ENCODE measurements around the gene SOCS4.

DNA sequence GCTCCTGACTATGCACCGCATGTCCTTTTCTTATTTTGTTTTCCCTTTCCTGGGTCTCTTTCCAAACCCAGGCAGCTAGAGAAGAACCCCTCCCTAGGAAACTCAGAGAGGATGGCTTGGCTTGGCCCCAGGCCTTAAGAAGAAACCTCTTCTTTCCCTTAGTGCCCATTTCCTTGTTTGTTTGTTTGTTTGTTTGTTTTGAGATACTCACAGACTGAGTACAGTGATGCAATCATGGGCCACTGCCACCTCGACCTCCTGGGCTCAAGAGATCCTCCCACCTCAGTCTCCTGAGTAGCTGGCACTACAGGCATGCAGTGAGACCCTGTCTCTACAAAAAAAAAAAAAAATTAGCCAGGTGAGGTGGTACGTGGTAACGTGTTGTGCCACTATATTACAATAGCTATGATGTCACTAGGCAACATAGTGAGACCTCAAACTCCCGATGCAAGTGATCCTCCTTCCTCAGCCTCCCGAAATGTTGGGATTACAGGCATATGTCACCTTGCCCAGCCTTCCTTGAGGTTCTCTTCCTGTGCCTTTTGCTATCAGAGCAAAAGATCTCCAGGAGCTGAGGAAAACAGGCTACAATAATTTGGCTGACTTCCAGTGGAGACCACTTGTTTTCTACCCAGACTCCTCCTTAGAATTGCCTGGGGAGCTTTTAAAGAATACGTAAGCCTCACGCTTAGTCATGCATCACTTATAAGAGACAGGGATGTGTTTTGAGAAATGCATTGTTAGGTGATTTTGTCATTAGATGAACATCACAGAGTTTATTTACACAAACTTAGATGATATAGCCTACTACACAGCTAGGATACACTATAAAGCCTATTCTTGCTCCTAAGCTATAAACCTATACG is 67.5 kb downstream of the SOCS4 start:
- TF ChIP-seq, protein P1, sequence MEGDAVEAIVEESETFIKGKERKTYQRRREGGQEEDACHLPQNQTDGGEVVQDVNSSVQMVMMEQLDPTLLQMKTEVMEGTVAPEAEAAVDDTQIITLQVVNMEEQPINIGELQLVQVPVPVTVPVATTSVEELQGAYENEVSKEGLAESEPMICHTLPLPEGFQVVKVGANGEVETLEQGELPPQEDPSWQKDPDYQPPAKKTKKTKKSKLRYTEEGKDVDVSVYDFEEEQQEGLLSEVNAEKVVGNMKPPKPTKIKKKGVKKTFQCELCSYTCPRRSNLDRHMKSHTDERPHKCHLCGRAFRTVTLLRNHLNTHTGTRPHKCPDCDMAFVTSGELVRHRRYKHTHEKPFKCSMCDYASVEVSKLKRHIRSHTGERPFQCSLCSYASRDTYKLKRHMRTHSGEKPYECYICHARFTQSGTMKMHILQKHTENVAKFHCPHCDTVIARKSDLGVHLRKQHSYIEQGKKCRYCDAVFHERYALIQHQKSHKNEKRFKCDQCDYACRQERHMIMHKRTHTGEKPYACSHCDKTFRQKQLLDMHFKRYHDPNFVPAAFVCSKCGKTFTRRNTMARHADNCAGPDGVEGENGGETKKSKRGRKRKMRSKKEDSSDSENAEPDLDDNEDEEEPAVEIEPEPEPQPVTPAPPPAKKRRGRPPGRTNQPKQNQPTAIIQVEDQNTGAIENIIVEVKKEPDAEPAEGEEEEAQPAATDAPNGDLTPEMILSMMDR (conservative IDR thresholded peaks at IDR 0.05; ENCODE audit: low read depth, low read length): no peak
- no peak for TF ChIP-seq EZH2 (IDR thresholded peaks at IDR 0.05; ENCODE audit: borderline replicate concordance, low read depth, low read length, poor library complexity, severe bottlenecking)

Measured in A673 (cell line).